ENCODE measurements around the gene MARCOL.
A peak's percentile ranks its signal among the peaks of the same experiment; 100 is the strongest.

Gene MARCOL

GRCh38 chr5:148221508-148221907, 16.8 kb upstream of the MARCOL start:
- H3K27me3 ChIP-seq (ENCODE audit: low read depth, low read length) = no peaks in the 10 kb centered on the region
- no peak overlapping the region for H3K27ac ChIP-seq (ENCODE audit: low read length)
- no peaks in the 10 kb centered on the region for H3K36me3 ChIP-seq (ENCODE audit: control insufficient read depth in 1 of 2, insufficient read depth in 2 of 2, low read length in 2 of 2)
- H3K4me3 ChIP-seq (ENCODE audit: low read depth in 1 of 2, low read length in 2 of 2) = no peak overlapping the region
- no peaks in the 10 kb centered on the region for H3K4me1 ChIP-seq (ENCODE audit: control insufficient read depth in 1 of 2, insufficient read depth in 2 of 2, low read length in 2 of 2)
- H3K9me3 ChIP-seq (ENCODE audit: control insufficient read depth in 1 of 2, low read length in 2 of 2) = no peaks in the 10 kb centered on the region

GRCh38 chr5:148224117-148224742, 14.1 kb upstream of the MARCOL start:
- Histone ChIP-seq H3K36me3 (ENCODE audit: control insufficient read depth in 1 of 2, insufficient read depth in 2 of 2, low read length in 2 of 2) (no peaks in the 10 kb centered on the region), H3K9me3 (ENCODE audit: control insufficient read depth in 1 of 2, low read length in 2 of 2) (no peaks in the 10 kb centered on the region), H3K4me3 (ENCODE audit: low read depth in 1 of 2, low read length in 2 of 2) (no peak overlapping the region)

GRCh38 chr5:148228392-148228984, 9.8 kb upstream of the MARCOL start:
- Histone ChIP-seq H3K4me1 (ENCODE audit: control insufficient read depth in 1 of 2, insufficient read depth in 2 of 2, low read length in 2 of 2) (no peaks in the 10 kb centered on the region), H3K27ac (ENCODE audit: low read length) (no peak overlapping the region), H3K36me3 (ENCODE audit: control insufficient read depth in 1 of 2, insufficient read depth in 2 of 2, low read length in 2 of 2) (no peaks in the 10 kb centered on the region), H3K4me3 (ENCODE audit: low read depth in 1 of 2, low read length in 2 of 2) (no peak overlapping the region), H3K27me3 (ENCODE audit: low read depth, low read length) (no peaks in the 10 kb centered on the region), H3K9me3 (ENCODE audit: control insufficient read depth in 1 of 2, low read length in 2 of 2) (no peaks in the 10 kb centered on the region)

More at GRCh38 chr5:148224117-148224742, 14.1 kb upstream of the MARCOL start:
- Histone ChIP-seq H3K4me1 (ENCODE audit: control insufficient read depth in 1 of 2, insufficient read depth in 2 of 2, low read length in 2 of 2) (no peaks in the 10 kb centered on the region), H3K27me3 (ENCODE audit: low read depth, low read length) (no peaks in the 10 kb centered on the region), H3K27ac (ENCODE audit: low read length) (no peak overlapping the region)

GRCh38 chr5:148229840-148230239, 8.5 kb upstream of the MARCOL start:
- Histone ChIP-seq H3K36me3 (ENCODE audit: control insufficient read depth in 1 of 2, insufficient read depth in 2 of 2, low read length in 2 of 2) (no peaks in the 10 kb centered on the region), H3K27me3 (ENCODE audit: low read depth, low read length) (no peaks in the 10 kb centered on the region), H3K4me1 (ENCODE audit: control insufficient read depth in 1 of 2, insufficient read depth in 2 of 2, low read length in 2 of 2) (no peaks in the 10 kb centered on the region), H3K9me3 (ENCODE audit: control insufficient read depth in 1 of 2, low read length in 2 of 2) (no peaks in the 10 kb centered on the region), H3K27ac (ENCODE audit: low read length) (no peak overlapping the region), H3K4me3 (ENCODE audit: low read depth in 1 of 2, low read length in 2 of 2) (no peak overlapping the region)

GRCh38 chr5:148230240-148230639, 8.1 kb upstream of the MARCOL start:
- Histone ChIP-seq H3K4me1 (ENCODE audit: control insufficient read depth in 1 of 2, insufficient read depth in 2 of 2, low read length in 2 of 2) (no peaks in the 10 kb centered on the region), H3K4me3 (ENCODE audit: low read depth in 1 of 2, low read length in 2 of 2) (no peak overlapping the region), H3K27me3 (ENCODE audit: low read depth, low read length) (no peaks in the 10 kb centered on the region), H3K36me3 (ENCODE audit: control insufficient read depth in 1 of 2, insufficient read depth in 2 of 2, low read length in 2 of 2) (no peaks in the 10 kb centered on the region), H3K27ac (ENCODE audit: low read length) (no peak overlapping the region), H3K9me3 (ENCODE audit: control insufficient read depth in 1 of 2, low read length in 2 of 2) (no peaks in the 10 kb centered on the region)

- Histone ChIP-seq H3K9me3 (ENCODE audit: control insufficient read depth in 1 of 2, low read length in 2 of 2) (no peaks in the 10 kb centered on the region), H3K27me3 (ENCODE audit: low read depth, low read length) (no peaks in the 10 kb centered on the region), H3K36me3 (ENCODE audit: control insufficient read depth in 1 of 2, insufficient read depth in 2 of 2, low read length in 2 of 2) (no peaks in the 10 kb centered on the region), H3K4me3 (ENCODE audit: low read depth in 1 of 2, low read length in 2 of 2) (no peak overlapping the region), H3K27ac (ENCODE audit: low read length) (no peak overlapping the region), H3K4me1 (ENCODE audit: control insufficient read depth in 1 of 2, insufficient read depth in 2 of 2, low read length in 2 of 2) (no peaks in the 10 kb centered on the region)
These were observed 424 bp upstream of the MARCOL start for GRCh38 chr5:148237785-148238417.

GRCh38 chr5:148248894-148249293, 10.6 kb downstream of the MARCOL start:
- Histone ChIP-seq H3K36me3 (ENCODE audit: control insufficient read depth in 1 of 2, insufficient read depth in 2 of 2, low read length in 2 of 2) (no peaks in the 10 kb centered on the region), H3K27ac (ENCODE audit: low read length) (no peak overlapping the region), H3K27me3 (ENCODE audit: low read depth, low read length) (no peaks in the 10 kb centered on the region), H3K4me3 (ENCODE audit: low read depth in 1 of 2, low read length in 2 of 2) (no peak overlapping the region), H3K4me1 (ENCODE audit: control insufficient read depth in 1 of 2, insufficient read depth in 2 of 2, low read length in 2 of 2) (no peaks in the 10 kb centered on the region), H3K9me3 (ENCODE audit: control insufficient read depth in 1 of 2, low read length in 2 of 2) (peaks cover 0 to 16% of the 10 kb centered on the region in 2 donors)

- H3K27me3 ChIP-seq (ENCODE audit: low read depth, low read length) = no peaks in the 10 kb centered on the region
- no peaks in the 10 kb centered on the region for H3K4me1 ChIP-seq (ENCODE audit: control insufficient read depth in 1 of 2, insufficient read depth in 2 of 2, low read length in 2 of 2)
- H3K9me3 ChIP-seq (ENCODE audit: control insufficient read depth in 1 of 2, low read length in 2 of 2) = peaks cover 9 to 34% of the 10 kb centered on the region in 2 donors
These were observed 17.1 kb downstream of the MARCOL start for GRCh38 chr5:148255456-148255855.

GRCh38 chr5:148259288-148259687, 21.0 kb downstream of the MARCOL start:
- H3K27ac ChIP-seq (ENCODE audit: low read length) = no peak overlapping the region
- peaks cover 9 to 27% of the 10 kb centered on the region in 2 donors for H3K9me3 ChIP-seq (ENCODE audit: control insufficient read depth in 1 of 2, low read length in 2 of 2)
- no peaks in the 10 kb centered on the region for H3K4me1 ChIP-seq (ENCODE audit: control insufficient read depth in 1 of 2, insufficient read depth in 2 of 2, low read length in 2 of 2)
- H3K27me3 ChIP-seq (ENCODE audit: low read depth, low read length) = no peaks in the 10 kb centered on the region
- H3K36me3 ChIP-seq (ENCODE audit: control insufficient read depth in 1 of 2, insufficient read depth in 2 of 2, low read length in 2 of 2) = no peaks in the 10 kb centered on the region
- peak overlapping the region in 1 of 2 donors; percentile 18 for H3K4me3 ChIP-seq (ENCODE audit: low read depth in 1 of 2, low read length in 2 of 2)

More at GRCh38 chr5:148255456-148255855, 17.1 kb downstream of the MARCOL start:
- Histone ChIP-seq H3K36me3 (ENCODE audit: control insufficient read depth in 1 of 2, insufficient read depth in 2 of 2, low read length in 2 of 2) (no peaks in the 10 kb centered on the region), H3K4me3 (ENCODE audit: low read depth in 1 of 2, low read length in 2 of 2) (no peak overlapping the region), H3K27ac (ENCODE audit: low read length) (no peak overlapping the region)

GRCh38 chr5:148261221-148261620, 22.9 kb downstream of the MARCOL start:
- Histone ChIP-seq H3K4me1 (ENCODE audit: control insufficient read depth in 1 of 2, insufficient read depth in 2 of 2, low read length in 2 of 2) (no peaks in the 10 kb centered on the region), H3K9me3 (ENCODE audit: control insufficient read depth in 1 of 2, low read length in 2 of 2) (peaks cover 9 to 32% of the 10 kb centered on the region in 2 donors), H3K27me3 (ENCODE audit: low read depth, low read length) (no peaks in the 10 kb centered on the region), H3K36me3 (ENCODE audit: control insufficient read depth in 1 of 2, insufficient read depth in 2 of 2, low read length in 2 of 2) (no peaks in the 10 kb centered on the region), H3K4me3 (ENCODE audit: low read depth in 1 of 2, low read length in 2 of 2) (no peak overlapping the region), H3K27ac (ENCODE audit: low read length) (no peak overlapping the region)

GRCh38 chr5:148267962-148268361, 29.6 kb downstream of the MARCOL start:
- H3K4me1 ChIP-seq (ENCODE audit: control insufficient read depth in 1 of 2, insufficient read depth in 2 of 2, low read length in 2 of 2) = no peaks in the 10 kb centered on the region

More at GRCh38 chr5:148267962-148268361, 29.6 kb downstream of the MARCOL start:
- Histone ChIP-seq H3K9me3 (ENCODE audit: control insufficient read depth in 1 of 2, low read length in 2 of 2) (peaks cover 0 to 6% of the 10 kb centered on the region in 2 donors), H3K4me3 (ENCODE audit: low read depth in 1 of 2, low read length in 2 of 2) (no peak overlapping the region), H3K36me3 (ENCODE audit: control insufficient read depth in 1 of 2, insufficient read depth in 2 of 2, low read length in 2 of 2) (no peaks in the 10 kb centered on the region), H3K27ac (ENCODE audit: low read length) (no peak overlapping the region), H3K27me3 (ENCODE audit: low read depth, low read length) (no peaks in the 10 kb centered on the region)

Measured in muscle layer of duodenum (tissue), 2 donors.